Activated T-helper 1 cell treated with Interleukin-2 at 50 U/mL for 16 hours (primary cell): Measurements from ENCODE around the gene SF1.
A peak's percentile ranks its signal among the peaks of the same experiment; 100 is the strongest.

Experiments used
- DNase-seq: peaks from one replicate; pipeline ENCODE4 v3.0.0-alpha.2; 2020; ENCODE audit warnings: low read depth

Gene SF1

GRCh38 chr11:64801158-64801464, 22.8 kb upstream of the SF1 start:
- DNase-seq: no peak

GRCh38 chr11:64800303-64801157, 22.2 kb upstream of the SF1 start:
- no peak for DNase-seq

- no peak for DNase-seq
These were observed 21.4 kb upstream of the SF1 start for GRCh38 chr11:64799623-64800302.

- DNase-seq: no peak
These were observed 20.9 kb upstream of the SF1 start for GRCh38 chr11:64799256-64799622.

GRCh38 chr11:64796757-64797541, 18.6 kb upstream of the SF1 start:
- no peak for DNase-seq

GRCh38 chr11:64796047-64796756, 17.9 kb upstream of the SF1 start:
- no peak for DNase-seq

- DNase-seq: no peak
These were observed 16.2 kb upstream of the SF1 start for GRCh38 chr11:64794526-64794925.

GRCh38 chr11:64793271-64794160, 15.2 kb upstream of the SF1 start:
- no peak for DNase-seq

GRCh38 chr11:64792482-64792881, 14.1 kb upstream of the SF1 start:
- DNase-seq: no peak

GRCh38 chr11:64791781-64792291, 13.5 kb upstream of the SF1 start:
- no peak for DNase-seq

- no peak for DNase-seq
These were observed 12.1 kb upstream of the SF1 start for GRCh38 chr11:64790205-64791095.

- DNase-seq: no peak
These were observed 11.2 kb upstream of the SF1 start for GRCh38 chr11:64789331-64790204.

GRCh38 chr11:64788321-64789215, 10.2 kb upstream of the SF1 start:
- no peak for DNase-seq

- DNase-seq: peak; percentile 37
These were observed 9.4 kb upstream of the SF1 start for GRCh38 chr11:64787526-64788320.

- DNase-seq: no peak
These were observed 8.0 kb upstream of the SF1 start for GRCh38 chr11:64786308-64786707.

- no peak for DNase-seq
These were observed 6.7 kb upstream of the SF1 start for GRCh38 chr11:64784813-64785581.

- DNase-seq: no peak
These were observed 194 bp downstream of the SF1 start for GRCh38 chr11:64778223-64778472.
